HL-60/S4 treated with retinoic acid at 250 ng/mL for 4 days and 3 days (cell line): ENCODE measurements around the gene TIMM50.
"Not testable (repeated sequence)": the region's sequence is repeated elsewhere in the genome, so short reads cannot be mapped to it uniquely, and the experiment has no call there.

Experiments used
- in situ Hi-C: fragments of 300-500 bp; cut with MboI; formaldehyde crosslinking; loops from 2 replicates; pipeline ENCODE4 v1.7.0; 2022; ENCODE audit warnings: low sequenced_read_pairs

Gene TIMM50

DNA sequence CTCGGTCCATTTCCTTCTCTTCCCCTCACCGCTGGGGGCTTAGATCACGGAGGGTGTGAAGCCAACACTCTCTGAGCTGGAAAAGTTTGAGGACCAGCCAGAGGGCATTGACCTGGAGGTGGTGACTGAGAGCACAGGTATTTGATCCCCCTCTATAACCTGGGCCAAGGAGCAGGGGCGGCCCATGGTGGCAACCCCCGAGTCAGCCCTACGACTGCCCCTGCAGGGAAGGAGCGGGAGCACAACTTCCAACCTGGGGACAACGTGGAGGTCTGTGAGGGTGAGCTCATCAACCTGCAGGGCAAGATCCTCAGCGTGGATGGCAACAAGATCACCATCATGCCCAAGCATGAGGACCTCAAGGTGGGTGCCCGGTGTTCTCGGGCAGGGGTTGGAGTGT, 11.6 kb upstream of the TIMM50 start:
- in situ Hi-C loops, result no loop called here

DNA sequence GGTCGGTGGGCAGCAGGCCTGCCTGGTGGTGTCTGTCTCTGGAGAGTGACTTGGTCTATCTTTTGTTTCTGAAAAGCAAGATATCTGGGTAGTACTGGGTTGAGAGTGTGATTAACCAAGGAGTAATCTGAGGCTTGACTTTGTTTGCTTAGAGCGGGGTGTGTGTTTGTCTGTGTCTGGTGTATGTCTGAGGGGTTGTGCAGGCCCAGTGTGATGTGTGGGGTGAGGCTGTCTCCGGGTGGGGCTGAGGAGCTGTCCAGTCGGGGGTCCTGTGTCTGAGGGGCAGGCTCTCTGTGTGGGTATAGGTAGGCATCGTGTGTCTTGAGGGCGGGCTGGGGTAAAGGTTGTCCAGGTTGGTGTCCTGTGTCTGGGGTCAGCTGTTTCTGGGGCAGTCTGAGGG, 11.1 kb upstream of the TIMM50 start:
- in situ Hi-C loops, result no loop called here

DNA sequence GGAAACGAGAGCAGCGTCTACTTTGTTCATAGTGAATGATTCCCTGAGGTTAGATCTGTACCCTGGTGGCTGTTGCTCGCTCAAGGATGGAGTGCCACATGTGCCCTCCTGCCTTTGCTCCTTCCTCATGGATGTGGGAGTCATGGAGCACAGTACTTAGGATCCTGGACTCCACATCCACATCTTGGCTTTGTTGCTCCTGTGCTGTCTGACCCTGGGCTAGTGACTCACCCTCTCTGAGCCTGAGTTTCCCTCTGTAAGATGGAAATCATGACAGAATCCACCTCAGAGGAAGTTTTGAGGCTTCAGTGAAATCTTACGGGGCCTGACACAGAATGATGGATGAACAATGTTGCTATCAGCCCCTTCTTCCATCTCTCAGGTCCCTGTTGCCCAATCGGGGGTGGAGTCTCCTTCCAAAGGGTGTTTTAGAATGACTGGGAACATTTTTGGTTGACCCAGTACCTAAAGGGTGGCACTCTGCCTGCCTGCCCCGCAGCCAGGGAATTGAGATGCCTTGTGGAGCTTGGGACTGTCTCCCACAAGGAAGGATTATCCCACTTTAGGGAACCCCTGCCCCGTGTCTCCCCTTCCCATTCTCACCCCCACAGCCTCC, 9.8 kb upstream of the TIMM50 start:
- in situ Hi-C loops, result no loop called here

DNA sequence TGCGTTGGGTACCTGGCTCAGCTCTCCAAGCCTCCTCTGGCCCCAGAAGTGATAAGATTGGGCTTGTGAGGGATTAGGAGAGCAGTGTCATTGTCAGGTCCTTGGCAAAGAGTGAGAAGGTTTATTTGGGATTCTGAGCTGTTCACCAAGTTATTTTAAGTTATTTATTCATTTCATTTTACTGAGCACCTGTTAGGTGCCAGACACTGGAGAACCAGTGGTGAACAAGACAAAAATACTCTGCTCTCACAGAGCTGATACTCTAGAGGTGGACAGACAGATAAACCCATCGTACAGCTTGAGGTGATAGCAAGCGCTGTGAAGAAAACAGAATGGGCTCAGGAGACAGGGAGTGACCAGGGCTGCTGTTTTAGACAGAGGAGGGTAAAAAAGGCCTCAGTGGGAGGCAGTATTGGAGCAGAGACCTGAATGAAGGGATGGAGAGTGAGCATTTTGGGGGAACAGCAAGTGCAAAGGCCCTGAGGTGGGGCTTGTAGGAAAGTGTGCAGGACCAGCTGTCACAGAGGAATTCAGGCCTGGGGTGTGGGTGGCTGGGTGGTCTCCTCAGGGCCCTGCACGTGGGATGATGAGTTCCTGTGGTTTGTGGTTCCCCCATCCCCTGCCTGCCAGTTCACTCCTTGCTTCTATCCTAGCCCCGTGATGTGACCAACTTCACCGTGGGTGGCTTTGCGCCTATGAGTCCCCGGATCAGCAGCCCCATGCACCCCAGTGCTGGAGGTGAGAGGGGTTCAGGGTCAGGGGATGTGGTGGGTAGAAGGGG, 8.7 kb upstream of the TIMM50 start:
- in situ Hi-C loops, result no loop called here

DNA sequence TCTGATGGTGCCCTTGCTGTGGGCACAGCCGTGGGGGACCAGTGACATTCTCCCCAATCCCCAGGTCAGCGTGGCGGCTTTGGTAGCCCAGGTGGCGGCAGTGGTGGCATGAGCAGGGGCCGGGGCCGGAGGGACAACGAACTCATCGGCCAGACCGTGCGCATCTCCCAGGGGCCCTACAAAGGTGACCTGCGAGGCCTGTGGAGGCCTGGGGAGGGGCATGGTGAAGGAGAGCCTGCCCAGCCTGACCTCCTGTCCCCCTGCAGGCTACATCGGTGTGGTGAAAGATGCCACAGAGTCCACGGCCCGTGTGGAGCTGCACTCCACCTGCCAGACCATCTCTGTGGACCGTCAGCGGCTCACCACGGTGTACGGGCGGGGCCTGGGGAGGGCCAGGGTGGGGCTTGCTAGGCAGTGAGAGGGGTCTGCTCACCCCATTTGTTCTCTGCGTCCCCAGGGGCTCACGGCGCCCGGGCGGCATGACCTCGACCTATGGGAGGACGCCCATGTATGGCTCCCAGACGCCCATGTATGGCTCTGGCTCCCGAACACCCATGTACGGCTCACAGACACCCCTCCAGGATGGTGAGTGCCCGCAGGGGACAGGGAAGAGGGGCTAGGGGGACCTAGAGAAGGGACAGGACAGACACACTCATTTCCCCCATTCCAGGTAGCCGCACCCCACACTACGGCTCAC, 7.7 kb upstream of the TIMM50 start:
- in situ Hi-C loops, result no loop called here

DNA sequence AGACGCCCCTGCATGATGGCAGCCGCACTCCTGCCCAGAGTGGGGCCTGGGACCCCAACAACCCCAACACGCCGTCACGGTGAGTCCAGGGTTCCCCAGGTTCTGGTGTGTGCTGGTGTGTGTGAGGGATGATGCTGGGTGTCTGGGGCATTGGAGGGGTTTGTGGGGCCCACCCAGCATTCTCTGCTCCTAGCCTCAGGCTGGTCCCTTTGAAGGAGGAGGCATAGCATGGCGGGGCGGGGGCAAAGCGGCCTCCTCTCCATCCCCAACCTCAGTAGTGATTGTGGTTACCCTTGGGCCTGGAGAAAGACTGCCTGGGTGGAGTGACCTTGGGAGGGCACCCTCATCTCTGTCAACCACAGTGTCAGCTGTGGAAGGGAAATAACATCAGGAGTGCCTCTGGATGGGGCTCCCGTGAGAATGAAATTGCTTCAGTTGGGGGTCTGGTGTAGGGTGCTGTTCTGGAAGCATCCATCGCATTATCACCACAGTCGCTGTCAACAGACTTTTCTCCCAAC, 7.1 kb upstream of the TIMM50 start:
- in situ Hi-C loops, result no loop called here

DNA sequence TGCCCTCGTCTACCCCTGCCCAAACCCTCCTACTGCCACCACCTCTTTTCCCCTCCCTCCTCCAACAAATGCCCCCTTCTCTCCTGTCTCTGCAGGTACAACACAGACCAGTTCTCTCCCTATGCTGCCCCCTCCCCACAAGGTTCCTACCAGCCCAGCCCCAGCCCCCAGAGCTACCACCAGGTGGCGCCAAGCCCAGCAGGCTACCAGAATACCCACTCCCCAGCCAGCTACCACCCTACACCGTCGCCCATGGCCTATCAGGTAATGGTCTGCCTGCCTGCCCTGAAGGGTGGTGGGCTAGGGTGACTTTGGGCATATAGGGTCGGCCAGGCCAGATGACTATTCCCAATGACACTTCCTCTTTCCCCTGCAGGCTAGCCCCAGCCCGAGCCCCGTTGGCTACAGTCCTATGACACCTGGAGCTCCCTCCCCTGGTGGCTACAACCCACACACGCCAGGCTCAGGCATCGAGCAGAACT, 6.5 kb upstream of the TIMM50 start:
- in situ Hi-C loops, result no loop called here

DNA sequence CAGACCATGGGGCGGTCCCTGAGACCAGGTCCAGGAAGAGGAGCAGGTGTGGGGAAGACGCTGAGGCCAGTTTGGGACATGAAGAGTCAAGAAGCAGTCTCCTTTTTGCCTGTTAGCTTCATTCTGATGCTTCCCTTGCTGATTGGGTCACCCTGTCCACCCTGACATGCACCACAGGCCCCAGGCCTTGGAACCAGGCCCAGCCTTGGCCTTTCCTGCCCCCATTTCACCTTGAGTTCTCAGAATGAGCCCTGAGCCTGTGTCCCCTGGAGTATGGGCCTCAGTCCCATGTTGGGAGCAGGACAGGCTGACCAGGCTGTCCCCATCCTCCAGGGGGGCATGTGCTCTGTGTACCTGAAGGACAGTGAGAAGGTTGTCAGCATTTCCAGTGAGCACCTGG, 4.9 kb upstream of the TIMM50 start:
- in situ Hi-C loops, result no loop called here

DNA sequence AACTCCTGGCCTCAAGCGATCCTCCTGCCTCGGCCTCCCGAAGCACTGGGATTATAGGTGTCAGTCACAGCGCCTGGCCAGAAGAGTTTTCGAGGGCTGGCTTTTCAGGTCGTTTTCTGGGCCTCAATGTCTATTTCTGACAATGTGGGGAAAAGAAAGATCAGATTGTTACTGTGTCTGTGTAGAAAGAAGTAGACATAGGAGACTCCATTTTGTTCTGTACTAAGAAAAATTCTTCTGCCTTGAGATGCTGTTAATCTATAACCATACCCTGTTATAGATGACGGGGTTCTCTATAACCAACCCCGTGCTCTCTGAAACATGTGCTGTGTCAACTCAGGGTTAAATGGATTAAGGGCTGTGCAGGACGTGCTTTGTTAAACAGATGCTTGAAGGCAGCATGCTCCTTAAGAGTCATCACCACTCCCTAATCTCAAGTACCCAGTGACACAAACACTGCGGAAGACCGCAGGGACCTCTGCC, 1.3 kb upstream of the TIMM50 start:
- in situ Hi-C loops, result not testable (repeated sequence)

DNA sequence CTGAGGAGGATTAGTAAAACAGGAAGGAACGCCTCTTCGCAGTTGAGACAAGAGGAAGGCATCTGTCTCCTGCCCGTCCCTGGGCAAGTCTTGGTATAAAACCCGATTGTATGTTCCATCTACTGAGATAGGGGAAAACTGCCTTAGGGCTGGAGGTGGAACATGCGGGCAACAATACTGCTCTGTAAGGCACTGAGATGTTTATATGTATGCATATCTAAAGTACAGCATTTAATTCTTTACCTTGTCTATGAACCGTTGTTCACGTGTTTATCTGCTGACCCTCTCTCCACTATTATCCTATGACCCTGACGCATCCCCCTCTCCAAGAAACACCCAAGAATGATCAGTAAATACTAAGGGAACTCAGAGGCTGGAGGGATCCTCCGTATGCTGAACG, 722 bp upstream of the TIMM50 start:
- in situ Hi-C loops, result no loop called here

DNA sequence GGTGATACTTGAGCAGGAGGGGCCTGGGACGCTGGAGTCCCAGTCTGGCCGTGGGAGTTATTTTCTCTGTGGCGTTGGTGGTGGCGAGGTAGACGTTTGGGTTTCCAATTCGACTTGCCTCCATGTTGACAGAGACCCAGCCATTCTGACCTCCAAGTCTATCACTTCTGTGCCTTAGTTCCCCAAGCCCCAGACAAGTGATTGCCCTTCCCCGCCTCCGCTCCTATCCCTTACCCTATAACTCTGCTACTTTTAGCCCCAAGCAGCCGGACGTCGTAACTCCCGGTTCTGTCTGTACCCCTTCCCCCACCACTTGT, 549 bp downstream of the TIMM50 start:
- in situ Hi-C loops, result no loop called here

DNA sequence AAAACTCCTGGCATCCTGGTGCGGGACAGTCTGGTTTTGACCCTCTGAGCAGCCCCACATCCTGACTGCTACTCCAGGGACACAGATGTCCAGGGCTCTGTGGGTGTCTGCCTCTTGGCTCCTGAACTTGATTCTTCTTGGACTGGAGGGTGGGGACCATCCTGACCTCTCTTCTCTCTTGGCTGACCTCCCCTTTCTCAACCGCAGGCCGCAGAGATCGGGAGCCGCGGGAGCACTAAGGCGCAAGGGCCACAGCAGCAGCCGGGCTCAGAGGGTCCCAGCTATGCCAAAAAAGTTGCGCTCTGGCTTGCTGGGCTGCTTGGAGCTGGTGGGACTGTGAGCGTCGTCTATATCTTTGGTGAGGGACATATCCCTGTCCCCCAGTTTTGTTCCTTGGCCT, 1.0 kb downstream of the TIMM50 start:
- in situ Hi-C loops, result no loop called here

DNA sequence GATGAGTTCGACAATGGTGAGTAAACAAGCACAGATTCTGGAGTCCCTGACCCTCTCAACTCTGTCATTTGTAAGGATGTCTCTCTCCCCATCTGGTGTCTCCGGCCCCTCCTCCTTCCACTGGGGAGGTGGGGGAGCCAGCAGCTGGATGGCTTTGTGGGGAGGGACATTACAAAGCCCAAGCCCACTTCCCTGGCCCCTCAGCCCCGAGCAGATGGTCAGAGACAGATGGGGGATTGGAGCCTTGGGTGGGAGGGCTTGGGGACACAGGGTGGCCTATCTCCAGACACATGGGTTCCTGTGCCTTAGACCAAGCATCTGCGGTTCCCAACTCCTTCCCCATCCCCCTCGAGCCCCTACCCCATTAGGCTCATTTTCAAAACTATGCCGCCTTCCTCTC, 2.5 kb downstream of the TIMM50 start:
- in situ Hi-C loops, result no loop called here

DNA sequence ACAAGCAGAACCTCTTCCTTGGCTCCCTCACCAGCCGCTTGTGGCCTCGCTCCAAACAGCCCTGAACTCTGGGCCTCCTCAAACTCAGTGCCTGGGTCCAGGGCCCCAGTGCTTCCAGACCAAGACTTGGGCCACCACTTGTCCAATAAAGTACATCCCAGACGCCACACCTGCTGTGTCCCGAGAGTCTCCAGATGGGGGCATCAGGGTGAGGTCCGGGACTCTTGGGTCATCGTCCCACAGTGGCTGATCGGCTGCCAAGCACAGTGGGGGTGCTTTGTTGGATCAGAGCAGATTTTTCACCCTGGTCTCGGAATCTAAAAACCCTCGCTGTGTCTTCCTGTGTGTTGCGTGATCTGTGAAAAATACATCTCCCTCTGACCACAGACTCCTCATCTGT, 9.1 kb downstream of the TIMM50 start:
- in situ Hi-C loops, result no loop called here

DNA sequence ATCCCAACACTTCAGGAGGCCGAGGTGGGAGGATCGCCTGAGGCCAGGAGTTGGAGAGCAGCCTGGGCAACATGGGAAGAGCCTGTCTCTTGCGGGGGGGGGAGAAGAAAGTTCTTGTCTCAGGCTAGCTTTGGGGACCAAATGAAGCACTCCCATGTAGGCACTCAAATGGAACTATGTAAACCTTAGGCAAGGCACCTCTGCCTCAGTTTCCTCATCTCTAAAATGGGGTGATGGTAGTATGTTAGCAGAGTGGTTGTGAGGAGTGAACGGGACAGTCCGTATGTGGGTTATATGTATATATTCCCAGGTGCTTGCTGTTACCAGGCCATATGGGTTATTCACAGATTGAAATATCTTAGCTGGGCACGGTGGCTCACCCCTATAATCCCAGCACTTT, 11.6 kb downstream of the TIMM50 start:
- in situ Hi-C loops, result no loop called here

DNA sequence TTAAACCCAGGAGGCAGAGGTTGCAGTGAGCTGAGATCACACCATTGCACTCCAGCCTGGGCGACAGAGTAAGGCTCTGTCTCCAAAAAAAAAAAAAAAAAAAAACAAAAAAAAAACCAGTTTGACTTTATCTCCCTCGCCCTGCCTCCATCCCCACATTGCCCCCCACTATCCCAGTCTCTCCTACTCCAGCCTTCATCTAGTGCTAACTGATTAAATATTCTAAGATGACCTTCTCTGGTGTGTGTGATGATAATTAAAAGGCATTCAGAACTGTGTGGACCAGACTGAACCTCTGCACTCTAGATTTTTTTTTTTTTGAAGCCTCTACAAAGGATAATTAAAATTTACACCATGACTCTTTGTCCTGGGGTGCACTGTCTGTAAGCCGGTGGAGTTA, 12.2 kb downstream of the TIMM50 start:
- in situ Hi-C loops, result no loop called here

DNA sequence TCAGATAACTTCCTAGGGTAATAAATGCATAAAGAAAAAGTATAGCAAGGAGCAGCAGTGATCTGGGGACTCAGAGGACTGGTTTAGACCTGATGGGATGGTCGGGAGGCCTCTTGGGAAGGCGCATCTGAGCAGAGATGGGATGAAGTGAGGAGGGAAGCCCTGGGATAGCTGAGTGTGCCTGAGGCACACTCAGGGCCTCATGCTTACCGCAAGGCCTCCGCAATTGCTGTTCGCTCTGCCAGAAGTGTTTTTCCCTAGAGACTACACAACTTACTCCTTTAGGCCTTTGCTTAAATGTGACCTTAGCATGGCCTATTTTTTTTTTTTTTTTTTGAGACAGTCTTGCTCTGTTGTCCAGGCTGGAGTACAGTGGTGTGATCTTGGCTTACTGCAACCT, 14.0 kb downstream of the TIMM50 start:
- in situ Hi-C loops, result no loop called here

DNA sequence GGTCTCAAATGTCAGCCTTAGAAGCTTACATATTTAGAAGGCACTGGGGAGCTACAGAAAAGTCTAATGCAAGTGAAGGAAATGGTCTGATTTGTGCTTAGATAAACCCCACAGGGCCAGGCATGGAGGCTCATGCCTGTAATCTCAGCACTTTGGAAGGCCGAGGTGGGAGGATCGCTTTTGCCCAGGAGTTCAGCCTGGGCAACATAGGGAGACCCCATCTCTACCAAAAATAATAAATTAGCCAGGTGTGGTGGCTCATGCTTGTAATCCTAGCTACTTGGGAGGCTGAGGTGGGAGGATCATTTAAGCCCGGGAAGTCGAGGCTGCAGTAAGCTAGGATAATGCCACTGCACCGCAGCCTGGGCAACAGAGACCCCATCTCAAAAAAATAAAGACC, 15.4 kb downstream of the TIMM50 start:
- in situ Hi-C loops, result no loop called here

DNA sequence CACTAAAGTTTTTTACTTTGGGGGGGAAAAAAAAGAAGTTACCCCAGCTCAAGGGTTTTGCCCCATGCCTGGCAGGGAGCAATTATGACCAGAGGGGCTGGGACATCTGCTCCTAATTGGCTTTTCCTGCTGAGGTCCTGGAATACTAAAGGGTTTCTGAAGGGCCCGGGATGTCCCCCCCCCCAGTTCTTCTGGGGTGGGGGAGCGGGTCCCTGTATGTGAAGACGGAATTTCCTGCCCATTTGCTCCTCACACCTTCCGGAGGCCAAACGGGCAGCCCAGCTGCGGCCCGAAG, 17.0 kb downstream of the TIMM50 start:
- in situ Hi-C loops, result no loop called here

DNA sequence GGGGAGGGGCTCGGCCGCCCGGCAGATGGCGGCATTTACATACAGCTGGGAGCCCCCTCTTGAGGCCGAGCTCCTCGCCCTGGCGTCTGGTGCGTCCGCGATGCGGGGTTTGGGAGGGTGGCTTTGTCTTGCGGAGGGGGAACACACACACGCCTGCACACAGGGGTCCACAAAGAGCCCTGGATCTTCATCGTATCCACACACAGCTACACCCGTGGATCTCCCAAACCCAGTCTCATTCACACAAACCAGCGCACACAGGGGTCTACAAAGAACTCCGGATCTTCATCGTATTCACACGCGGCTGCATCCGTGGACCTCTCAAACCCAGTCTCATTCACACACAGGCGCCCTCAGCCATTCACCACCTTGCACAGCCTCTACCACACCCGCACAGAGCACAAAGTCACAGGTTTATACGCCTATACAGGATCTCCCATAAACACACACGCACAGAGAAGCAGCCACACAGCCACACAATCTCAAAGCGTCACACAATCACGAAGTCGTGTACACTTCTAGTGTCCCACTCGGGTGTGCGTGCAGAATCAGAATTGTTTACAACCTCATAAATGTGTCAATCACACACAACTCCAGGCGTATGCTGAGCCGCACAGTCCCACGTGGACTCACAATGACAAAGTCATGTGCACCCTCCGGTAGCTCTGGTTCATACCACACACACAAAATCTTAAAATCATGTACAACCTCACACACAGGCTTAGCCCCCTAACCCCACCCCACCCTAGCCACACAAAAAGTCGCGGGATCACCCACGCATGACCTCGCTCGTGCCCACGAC, 17.6 kb downstream of the TIMM50 start:
- in situ Hi-C loops, result no loop called here
